Thyroid gland (tissue), 4 donors: ENCODE measurements around the gene DKC1.

Source experiments
- CTCF ChIP-seq, 6 experiments: fragments of 200-600 bp in 3 of 6; fragments of 450-650 bp in 3 of 6; sonication (generic) in 3 of 6; IDR thresholded peaks; one replicate each; pipeline ENCODE4 v1.5.1; 2016 to 2019; ENCODE audit warnings: antibody characterized with exemption in 6 of 6, mild to moderate bottlenecking in 2 of 6, inconsistent platforms in 1 of 6, moderate library complexity in 1 of 6
- POLR2A ChIP-seq, 2 donors: fragments of 450-650 bp; IDR thresholded peaks; one replicate each; pipeline ENCODE4 v1.6.1; 2017; ENCODE audit warnings: antibody characterized with exemption in 2 of 2, mild to moderate bottlenecking in 2 of 2, moderate library complexity in 1 of 2

- TF ChIP-seq CTCF (IDR thresholded peaks at IDR 0.05) (no peak), POLR2A (IDR thresholded peaks at IDR 0.05) (no peak)
Measured at GRCh38 chrX:154800478-154801210, 38.0 kb downstream of the DKC1 start.
